GM19372 (cell line): ENCODE measurements around the gene SMS.

Source experiments
- ATAC-seq: cut with Tn5 transposase; IDR thresholded peaks from one replicate; pipeline ENCODE4 v1.9.1; 2021; ENCODE audit warnings: mild to moderate bottlenecking, low read depth, moderate library complexity; ENCODE audit not compliant: unreplicated experiment

Gene SMS

DNA sequence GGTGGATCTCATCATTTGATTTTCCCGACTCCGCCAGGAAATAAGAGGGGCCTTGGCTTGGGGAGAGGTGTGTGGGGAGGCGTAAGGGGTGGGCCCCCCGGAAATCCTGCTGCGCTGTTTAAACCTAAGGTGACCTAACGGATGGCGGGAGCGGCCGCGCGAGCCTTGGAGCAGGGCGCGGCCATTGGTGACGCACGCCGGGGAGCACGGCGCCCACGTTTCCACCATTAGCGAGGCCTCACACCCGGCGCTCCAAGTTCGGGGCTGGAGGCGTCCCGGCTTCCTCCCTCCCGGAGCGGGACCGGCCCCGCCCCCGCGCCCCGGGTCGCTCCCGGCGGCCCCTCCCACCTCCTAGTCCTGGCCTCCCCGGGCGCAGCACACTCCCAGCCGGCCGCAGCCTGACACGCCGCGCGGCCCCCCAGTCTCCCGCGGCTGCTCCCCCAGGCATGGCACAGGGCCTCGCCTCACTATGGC lies at the start of gene SMS:
Gene SMS, plus strand, starts transcription at position 354 of the 474 bp plus-strand sequence. Its CDS starts 116 bp downstream, at position 470.
- ATAC-seq: peak; percentile 50

GRCh38 chrX:21905313-21905712 lies 35.2 kb upstream of the SMS start:
- no peak for ATAC-seq

GRCh38 chrX:21905953-21906352 lies 34.6 kb upstream of the SMS start:
- ATAC-seq: no peak

GRCh38 chrX:21907260-21907659 lies 33.2 kb upstream of the SMS start:
- ATAC-seq: no peak

DNA sequence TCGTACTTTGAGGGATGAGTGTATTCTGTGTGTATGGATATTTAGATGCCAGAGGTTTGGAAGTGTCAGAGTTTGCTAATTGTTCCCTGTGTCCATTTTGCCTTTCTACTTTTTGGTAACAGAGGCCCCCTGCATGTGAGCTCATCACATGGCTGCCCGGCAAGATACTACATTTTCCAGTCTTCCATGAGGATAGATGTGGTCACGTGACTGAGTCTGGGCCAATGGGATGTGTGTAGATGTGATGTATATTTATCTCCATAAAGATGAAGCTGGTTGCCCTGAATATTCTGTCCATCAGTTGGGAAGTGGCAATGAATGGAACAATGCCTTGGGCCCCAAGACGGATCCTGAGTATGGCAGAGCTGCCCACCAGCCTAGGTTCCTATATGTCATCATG lies 29.0 kb upstream of the SMS start:
- no peak for ATAC-seq

DNA sequence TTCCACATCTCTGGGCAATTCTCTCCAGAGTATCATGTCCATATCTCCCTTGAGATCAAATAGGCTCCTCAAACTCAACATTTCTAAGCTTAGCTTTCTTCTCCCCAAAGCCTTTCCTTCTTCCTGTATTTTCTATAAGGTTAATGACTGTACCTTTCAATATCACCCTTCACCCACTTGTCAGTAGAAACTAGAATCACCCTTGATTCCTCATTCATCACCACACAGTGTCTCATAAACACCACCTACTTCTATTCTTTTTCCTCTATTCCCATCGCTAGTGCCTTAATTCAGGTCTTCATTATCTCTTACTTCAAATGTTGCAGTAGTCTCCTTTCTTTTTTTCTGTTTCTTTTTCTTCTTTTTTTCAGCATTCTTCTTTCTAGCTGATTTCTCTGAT lies 28.3 kb upstream of the SMS start:
- ATAC-seq: no peak

DNA sequence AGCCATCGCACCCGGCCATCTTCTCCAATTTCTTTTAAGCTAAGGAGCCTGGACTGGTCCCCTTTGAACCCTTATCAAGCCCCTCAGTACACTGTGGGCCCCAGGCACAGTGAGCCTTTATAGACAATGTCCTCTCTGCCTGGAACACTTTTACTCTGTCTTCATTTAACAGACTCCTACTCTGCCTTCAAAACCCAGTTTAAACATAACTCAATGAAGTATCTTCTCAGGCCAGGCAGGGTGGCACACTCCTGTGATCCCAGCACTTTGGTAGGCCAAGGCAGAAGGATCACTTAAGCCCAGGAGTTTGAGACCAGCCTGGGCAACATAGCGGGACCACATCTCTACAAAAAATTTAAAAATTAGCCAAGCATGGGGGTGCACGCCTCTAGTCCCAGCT lies 27.5 kb upstream of the SMS start:
- ATAC-seq: no peak

GRCh38 chrX:21926116-21926515 lies 14.4 kb upstream of the SMS start:
- ATAC-seq: no peak

GRCh38 chrX:21926527-21927278 lies 13.8 kb upstream of the SMS start:
- no peak for ATAC-seq

DNA sequence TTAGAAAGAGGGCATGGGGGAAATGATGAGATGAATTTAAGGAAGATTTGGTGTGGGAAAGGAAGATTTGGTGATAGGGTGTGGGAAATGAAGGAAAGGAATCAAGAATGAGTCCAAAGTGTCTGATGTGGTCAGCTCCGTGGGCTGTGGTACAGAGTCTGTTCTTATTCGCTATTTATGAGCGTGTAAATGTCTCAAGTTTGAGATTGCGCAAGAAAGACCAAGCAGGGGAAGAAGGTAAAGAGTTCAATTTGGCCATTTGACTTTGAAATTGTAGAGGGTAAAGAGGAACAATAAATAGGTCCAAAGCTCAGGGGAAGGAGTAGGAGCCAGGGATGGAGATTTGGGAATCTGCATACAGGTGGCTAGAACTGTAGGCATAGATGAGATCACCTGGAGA lies 11.3 kb upstream of the SMS start:
- no peak for ATAC-seq

DNA sequence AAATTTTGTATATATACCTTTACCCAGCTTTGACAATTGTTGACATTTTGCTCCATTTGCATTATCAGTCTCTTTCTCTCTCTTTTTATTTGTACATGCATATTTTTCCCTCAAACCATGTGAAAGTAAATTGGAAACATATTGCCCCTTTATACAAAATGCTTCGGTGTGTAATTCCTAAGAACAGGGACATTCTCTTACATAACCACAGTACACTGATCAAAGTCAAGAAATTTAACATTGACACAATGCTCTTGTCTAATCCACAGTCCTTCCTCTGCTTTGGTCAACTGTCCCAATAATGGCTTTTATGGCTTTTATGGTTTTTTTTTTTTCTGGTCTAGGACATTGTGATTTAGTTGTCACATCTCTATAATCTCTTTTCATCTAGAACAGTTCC lies 9.5 kb upstream of the SMS start:
- ATAC-seq: no peak

GRCh38 chrX:21932292-21933002 lies 8.1 kb upstream of the SMS start:
- ATAC-seq: no peak

GRCh38 chrX:21933077-21933476 lies 7.4 kb upstream of the SMS start:
- ATAC-seq: no peak

DNA sequence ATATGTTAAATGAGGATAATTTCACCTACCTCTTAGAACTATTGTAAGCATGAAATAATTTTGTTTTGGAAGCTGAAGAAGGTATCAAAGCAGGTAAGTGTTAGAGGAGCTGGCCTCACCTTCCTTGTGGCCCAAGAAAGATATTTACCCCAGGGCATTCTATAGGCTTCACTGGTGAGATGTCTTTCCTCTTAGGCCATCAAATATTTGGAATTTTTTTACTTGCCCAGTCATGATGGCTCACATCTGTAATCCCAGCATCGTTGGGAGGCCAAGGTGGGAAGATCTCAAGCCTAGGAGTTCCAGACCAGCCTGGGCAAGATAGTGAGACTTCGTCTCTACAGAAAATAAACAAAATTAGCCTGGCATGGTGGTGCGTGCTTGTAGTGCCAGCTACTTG lies 6.1 kb upstream of the SMS start:
- no peak for ATAC-seq

DNA sequence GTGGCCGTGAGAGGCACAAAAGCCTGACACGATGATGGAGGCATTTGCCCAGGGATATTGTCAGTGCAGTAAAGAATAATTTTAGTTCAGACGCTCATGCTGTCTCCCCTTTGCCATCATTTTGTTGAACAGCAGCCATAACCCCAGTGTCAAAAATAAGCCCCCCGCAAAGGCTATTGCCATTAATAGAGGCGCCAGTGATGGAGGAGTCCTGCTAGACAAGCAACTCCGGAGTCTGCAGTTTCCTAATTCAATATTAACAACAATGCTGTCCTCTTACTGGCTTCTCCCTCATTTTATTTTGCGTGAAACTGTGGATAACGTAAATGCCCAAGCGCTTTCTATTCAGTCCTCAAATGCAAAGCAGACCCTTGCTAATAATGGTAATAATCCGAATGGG lies 603 bp upstream of the SMS start:
- ATAC-seq: no peak

GRCh38 chrX:21943460-21944135 lies 3.1 kb downstream of the SMS start:
- ATAC-seq: no peak

DNA sequence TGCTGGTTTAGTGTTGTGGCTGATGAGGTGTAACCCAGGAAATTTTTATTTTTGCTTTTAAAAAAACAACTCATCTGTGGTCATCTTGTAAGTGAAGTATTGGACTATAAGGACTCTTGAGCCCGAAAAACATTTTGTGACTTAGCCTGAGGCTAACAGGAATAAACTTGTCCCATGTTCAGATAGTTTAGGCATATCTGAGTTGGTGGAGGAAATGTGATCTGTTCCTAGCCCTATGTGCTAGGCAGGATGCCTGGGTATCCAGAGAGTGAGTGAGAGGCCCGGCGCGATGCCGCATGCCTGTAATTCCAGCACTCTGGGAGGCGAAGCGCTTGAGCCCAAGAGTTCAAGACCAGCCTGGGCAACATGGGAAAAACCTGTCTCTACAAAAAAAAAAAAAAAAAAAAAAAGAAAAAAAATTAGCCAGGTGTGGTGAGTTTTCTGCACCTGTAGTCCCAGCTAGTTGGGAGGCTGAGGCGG lies 3.7 kb downstream of the SMS start:
- no peak for ATAC-seq

DNA sequence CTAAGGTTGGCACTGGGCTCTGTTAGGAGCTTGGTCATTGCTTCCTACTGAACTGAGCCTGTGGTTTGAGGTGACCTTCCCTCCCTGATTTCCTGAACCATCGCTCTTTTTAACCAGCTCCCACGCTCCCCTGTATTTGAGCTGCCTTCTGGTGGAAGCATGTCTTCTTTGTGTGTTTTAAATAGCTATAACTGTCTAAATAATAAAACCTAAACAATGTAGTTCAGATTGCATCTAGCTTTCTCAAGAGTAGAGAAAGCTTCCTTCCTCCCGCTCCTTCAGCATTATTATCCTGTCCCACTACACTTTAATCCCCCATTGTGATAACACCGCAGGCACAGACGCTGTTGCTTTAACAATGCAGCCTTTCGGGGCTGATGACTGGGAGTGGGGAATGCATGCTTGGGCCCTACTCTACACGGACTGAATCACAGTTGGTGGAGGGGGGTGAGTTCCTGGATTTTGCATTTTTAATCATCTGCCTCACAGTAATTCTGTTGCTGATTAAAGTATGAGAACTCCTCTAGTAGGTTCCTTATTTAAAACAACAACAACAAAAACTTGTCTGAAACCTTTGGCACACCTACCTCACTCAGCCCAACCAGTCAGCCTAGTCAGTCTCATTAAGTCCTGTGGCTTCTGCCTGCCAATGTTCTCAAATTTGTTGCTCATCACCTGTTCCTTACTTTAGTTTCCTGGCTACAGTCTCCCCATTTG lies 6.6 kb downstream of the SMS start:
- no peak for ATAC-seq

DNA sequence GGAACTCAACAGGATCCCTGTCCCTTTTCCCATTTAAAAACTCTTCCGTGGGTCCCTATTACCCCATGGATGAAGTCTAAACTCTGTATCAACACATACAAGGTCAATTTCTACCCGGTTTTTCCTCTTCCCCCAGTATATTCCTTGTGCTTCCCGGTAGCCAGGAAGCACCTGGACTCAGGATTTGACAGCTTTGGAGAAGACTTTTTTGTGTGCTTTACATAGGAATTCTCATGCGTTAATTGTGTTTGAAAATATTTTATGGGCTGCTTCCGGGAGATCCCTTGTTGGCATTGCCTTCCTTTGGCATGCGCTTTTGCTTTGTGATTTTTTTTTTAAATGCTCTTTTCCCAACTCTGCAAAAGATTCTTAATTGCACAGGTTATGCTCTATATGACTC lies 7.2 kb downstream of the SMS start:
- no peak for ATAC-seq

GRCh38 chrX:21948897-21949578 lies 8.5 kb downstream of the SMS start:
- ATAC-seq: no peak
